Right atrium auricular region (tissue), 2 donors: ENCODE measurements around the gene PRELP. TPM values are rescaled to one million over a fixed set of nuclear protein-coding genes. Genes with fewer than 3 reads are reported as not detected.
A peak's percentile ranks its signal among the peaks of the same experiment; 100 is the strongest.

Experiments used
- DNase-seq: peaks from one replicate; pipeline ENCODE4 v3.0.0-alpha.2; 2019; ENCODE audit warnings: low spot score
- H3K27ac ChIP-seq, 2 donors: fragments of 200-600 bp; sonication (generic); 1 replicate in 1 of 2; 2 replicates in 1 of 2; pipeline ENCODE4 v1.5.1; 2016 to 2019
- H3K27me3 ChIP-seq, 2 donors: fragments of 200-600 bp; sonication (generic); one replicate each; pipeline versions ENCODE4 v1.5.1 to v1.6.0; 2017 to 2019
- H3K36me3 ChIP-seq: fragments of 200-600 bp; sonication (generic); one replicate; pipeline ENCODE4 v1.5.1; 2016
- H3K4me1 ChIP-seq, 2 donors: fragments of 200-600 bp; sonication (generic); one replicate each; pipeline versions ENCODE4 v1.5.1 to v1.6.0; 2017 to 2019
- H3K4me3 ChIP-seq, 2 donors: fragments of 200-600 bp; sonication (generic); 1 replicate in 1 of 2; 2 replicates in 1 of 2; pipeline ENCODE4 v1.5.1; 2017 to 2019; ENCODE audit warnings: mild to moderate bottlenecking in 1 of 2, moderate library complexity in 1 of 2
- H3K9me3 ChIP-seq, 2 donors: fragments of 200-600 bp; sonication (generic); one replicate each; pipeline ENCODE4 v1.5.1; 2019
- CTCF ChIP-seq, 2 donors: fragments of 200-600 bp; sonication (generic); IDR thresholded peaks; one replicate each; pipeline ENCODE4 v1.5.1; 2019; ENCODE audit warnings: antibody characterized with exemption in 2 of 2
- total RNA-seq, 2 donors: library from RNA; depleted of rRNA; stranded (reverse); fragments of >200 nt; gene quantifications; one replicate each; pipeline ENCODE4 v1.1.0, GENCODE V29; 2016

Gene PRELP
- total RNA-seq, 2 donors from 2014 or later = 54.5 to 243 TPM

- H3K27ac ChIP-seq = no peak overlapping the region
- H3K9me3 ChIP-seq = no peaks in the 10 kb centered on the region
- TF ChIP-seq CTCF (IDR thresholded peaks at IDR 0.05) = no peak
- no peak for DNase-seq
- H3K27me3 ChIP-seq = no peaks in the 10 kb centered on the region
- H3K4me1 ChIP-seq = peaks cover 0 to 36% of the 10 kb centered on the region in 2 donors
- no peaks in the 10 kb centered on the region for H3K36me3 ChIP-seq
- H3K4me3 ChIP-seq = no peak overlapping the region
Measured at GRCh38 chr1:203461717-203462116, 13.9 kb upstream of the PRELP start.

GRCh38 chr1:203462143-203462542, 13.5 kb upstream of the PRELP start:
- no peak for TF ChIP-seq CTCF (IDR thresholded peaks at IDR 0.05)
- Histone ChIP-seq H3K27me3 (no peaks in the 10 kb centered on the region), H3K4me1 (peaks cover 0 to 40% of the 10 kb centered on the region in 2 donors), H3K9me3 (no peaks in the 10 kb centered on the region), H3K27ac (no peak overlapping the region), H3K4me3 (no peak overlapping the region), H3K36me3 (no peaks in the 10 kb centered on the region)
- DNase-seq = no peak

GRCh38 chr1:203462878-203463277, 12.7 kb upstream of the PRELP start:
- no peaks in the 10 kb centered on the region for H3K36me3 ChIP-seq
- H3K27ac ChIP-seq = peak overlapping the region; percentile 81 to 85
- no peak overlapping the region for H3K4me3 ChIP-seq
- peak; percentile 87 for DNase-seq
- no peaks in the 10 kb centered on the region for H3K9me3 ChIP-seq
- no peak for TF ChIP-seq CTCF (IDR thresholded peaks at IDR 0.05)
- peaks cover 0 to 48% of the 10 kb centered on the region in 2 donors for H3K4me1 ChIP-seq
- H3K27me3 ChIP-seq = no peaks in the 10 kb centered on the region

GRCh38 chr1:203463469-203464062, 12.0 kb upstream of the PRELP start:
- Histone ChIP-seq H3K27ac (peak overlapping the region; percentile 81 to 85), H3K4me1 (peaks cover 0 to 53% of the 10 kb centered on the region in 2 donors), H3K27me3 (no peaks in the 10 kb centered on the region), H3K9me3 (no peaks in the 10 kb centered on the region), H3K4me3 (no peak overlapping the region), H3K36me3 (no peaks in the 10 kb centered on the region)
- DNase-seq = no peak
- TF ChIP-seq CTCF (IDR thresholded peaks at IDR 0.05) = no peak

GRCh38 chr1:203464226-203464625, 11.4 kb upstream of the PRELP start:
- no peaks in the 10 kb centered on the region for H3K27me3 ChIP-seq
- no peak overlapping the region for H3K4me3 ChIP-seq
- no peak for TF ChIP-seq CTCF (IDR thresholded peaks at IDR 0.05)
- no peak for DNase-seq
- no peaks in the 10 kb centered on the region for H3K9me3 ChIP-seq
- H3K4me1 ChIP-seq = peaks cover 0 to 53% of the 10 kb centered on the region in 2 donors
- H3K36me3 ChIP-seq = no peaks in the 10 kb centered on the region
- peak overlapping the region; percentile 81 to 85 for H3K27ac ChIP-seq

GRCh38 chr1:203464743-203465142, 10.9 kb upstream of the PRELP start:
- Histone ChIP-seq H3K9me3 (no peaks in the 10 kb centered on the region), H3K27me3 (no peaks in the 10 kb centered on the region), H3K36me3 (no peaks in the 10 kb centered on the region), H3K4me1 (peaks cover 0 to 53% of the 10 kb centered on the region in 2 donors), H3K4me3 (no peak overlapping the region), H3K27ac (peak overlapping the region; percentile 81 to 85)
- DNase-seq = no peak
- no peak for TF ChIP-seq CTCF (IDR thresholded peaks at IDR 0.05)
